HTERT RPE-1 (cell line): ENCODE data around the gene BANP.
"Not testable (repeated sequence)": the region's sequence is repeated elsewhere in the genome, so short reads cannot be mapped to it uniquely, and the experiment has no call there.

Experiments
- in situ Hi-C: fragments of 300-500 bp; cut with MboI; formaldehyde crosslinking; loops from 4 replicates; pipeline ENCODE4 v1.14.3; 2020; ENCODE audit warnings: low sequenced_read_pairs

The BANP gene

GRCh38 chr16:87926246-87927194 is 24.7 kb upstream of the BANP start:
- in situ Hi-C loops, result no loop called here

- in situ Hi-C loops, result no loop called here
These were observed 24.1 kb upstream of the BANP start for GRCh38 chr16:87927195-87927562.

GRCh38 chr16:87929986-87930385 is 21.2 kb upstream of the BANP start:
- in situ Hi-C loops, result no loop called here

GRCh38 chr16:87930456-87930855 is 20.8 kb upstream of the BANP start:
- in situ Hi-C loops, result no loop called here

GRCh38 chr16:87931504-87931903 is 19.7 kb upstream of the BANP start:
- in situ Hi-C loops, result no loop called here

GRCh38 chr16:87932475-87933139 is 18.6 kb upstream of the BANP start:
- in situ Hi-C loops, result not testable (repeated sequence)

- in situ Hi-C loops, result no loop called here
These were observed 18.1 kb upstream of the BANP start for GRCh38 chr16:87933140-87933495.

GRCh38 chr16:87934752-87935425 is 16.3 kb upstream of the BANP start:
- in situ Hi-C loops, result not testable (repeated sequence)

- in situ Hi-C loops, result not testable (repeated sequence)
These were observed 15.2 kb upstream of the BANP start for GRCh38 chr16:87936016-87936374.

GRCh38 chr16:87936375-87937230 is 14.6 kb upstream of the BANP start, which contains the start of gene CA5A:
TSS of gene CA5A (minus strand) at chr16:87936529. CDS start at chr16:87936450, 79 bp downstream.
- in situ Hi-C loops, result no loop called here

GRCh38 chr16:87937231-87937542 is 14.0 kb upstream of the BANP start:
- in situ Hi-C loops, result not testable (repeated sequence)

GRCh38 chr16:87938412-87938949 is 12.8 kb upstream of the BANP start:
- in situ Hi-C loops, result no loop called here

GRCh38 chr16:87939562-87940423 is 11.4 kb upstream of the BANP start:
- in situ Hi-C loops, result no loop called here

- in situ Hi-C loops, result no loop called here
These were observed 8.6 kb upstream of the BANP start for GRCh38 chr16:87942680-87943079.

GRCh38 chr16:87945351-87946042 is 5.7 kb upstream of the BANP start:
- in situ Hi-C loops, result no loop called here

- in situ Hi-C loops, result no loop called here
These were observed 4.5 kb upstream of the BANP start for GRCh38 chr16:87946596-87947347.

GRCh38 chr16:87947356-87948118 is 3.7 kb upstream of the BANP start:
- in situ Hi-C loops, result no loop called here

GRCh38 chr16:87948119-87948545 is 3.1 kb upstream of the BANP start:
- in situ Hi-C loops, result no loop called here
